ENCODE data around the gene NTN3.

GRCh38 chr16:2512735-2513404, 41.8 kb downstream of the NTN3 start:
- no peak for TF ChIP-seq CTCF (IDR thresholded peaks at IDR 0.05)
- TF ChIP-seq POLR2A (IDR thresholded peaks at IDR 0.05) = no peak
